ENCODE data around the gene FBXO3. TPM values are rescaled to one million over a fixed set of nuclear protein-coding genes. Genes with fewer than 3 reads are reported as not detected.

The FBXO3 gene
- total RNA-seq, 1 experiment from 2014 or later = 32.9 TPM

- Histone ChIP-seq H2AFZ (no peak overlapping the region), H3K27me3 (ENCODE audit: insufficient read depth, low read depth) (no peaks in the 10 kb centered on the region), H3K9me2 (ENCODE audit: insufficient read depth) (no peaks in the 10 kb centered on the region), H3K4me2 (no peak overlapping the region), H3K4me1 (replicated peaks; ENCODE audit: insufficient read depth) (peaks cover 20% of the 10 kb centered on the region), H3K27ac (no peak overlapping the region), H4K20me1 (ENCODE audit: insufficient read depth) (0 out of 2 replicates have a peak, but pooled peaks cover 11% of the 10 kb centered on the region), H3K4me3 (no peak overlapping the region), H3K9me3 (ENCODE audit: insufficient read depth, low read depth) (no peaks in the 10 kb centered on the region), H3K79me2 (ENCODE audit: low read depth) (peaks cover 28% of the 10 kb centered on the region; the same call in 1 of the 2 replicates), H3K36me3 (ENCODE audit: low read depth) (peaks cover 82% of the 10 kb centered on the region), H3F3A (ENCODE audit: insufficient read depth, low read depth) (peaks cover 44% of the 10 kb centered on the region; the same call in 1 of the 2 replicates)
- no TSS peak for BruUV-seq (replicated peaks)
- ChIA-PET POLR2A (ENCODE audit: unreplicated experiment) (no interaction called here), CTCF (interaction anchor here (1.0 kb wide), 1 partner anchor 29 kb away, joined by 4 read pairs; no protein-coding TSS in a partner anchor)
- DNase-seq = peak in 1 of 2 experiments; percentile 30
- TF ChIP-seq CTCF (conservative IDR thresholded peaks at IDR 0.05) = no peak
- no peak for TF ChIP-seq EZH2 (IDR thresholded peaks at IDR 0.05; ENCODE audit: low read depth)
- intact Hi-C loops (cut with micrococcal nuclease; ENCODE audit: unreplicated experiment) = no loop called here
These were observed 60.4 kb downstream of the FBXO3 start for GRCh38 chr11:33713856-33714398.

GRCh38 chr11:33713151-33713855 is 61.0 kb downstream of the FBXO3 start:
- Histone ChIP-seq H3K27me3 (ENCODE audit: insufficient read depth, low read depth) (no peaks in the 10 kb centered on the region), H3K4me2 (no peak overlapping the region), H3K9me3 (ENCODE audit: insufficient read depth, low read depth) (no peaks in the 10 kb centered on the region), H3K36me3 (ENCODE audit: low read depth) (peaks cover 80% of the 10 kb centered on the region), H3K4me1 (replicated peaks; ENCODE audit: insufficient read depth) (peaks cover 26% of the 10 kb centered on the region), H3K4me3 (no peak overlapping the region), H2AFZ (no peak overlapping the region), H3K9me2 (ENCODE audit: insufficient read depth) (no peaks in the 10 kb centered on the region), H4K20me1 (ENCODE audit: insufficient read depth) (0 out of 2 replicates have a peak, but pooled peaks cover 11% of the 10 kb centered on the region), H3F3A (ENCODE audit: insufficient read depth, low read depth) (peaks cover 44% of the 10 kb centered on the region; the same call in 1 of the 2 replicates), H3K27ac (no peak overlapping the region), H3K79me2 (ENCODE audit: low read depth) (peaks cover 23% of the 10 kb centered on the region; the same call in 1 of the 2 replicates)
- BruUV-seq (replicated peaks) = no TSS peak
- ChIA-PET POLR2A (ENCODE audit: unreplicated experiment) (interaction anchor here (0.7 kb wide), 1 partner anchor 23 kb away, joined by 19 read pairs; the partner anchor contains the start of gene CD59), CTCF (interaction anchor here (1.0 kb wide), 1 partner anchor 29 kb away, joined by 4 read pairs; no protein-coding TSS in a partner anchor)
- no peak for TF ChIP-seq CTCF (conservative IDR thresholded peaks at IDR 0.05)
- TF ChIP-seq EZH2 (IDR thresholded peaks at IDR 0.05; ENCODE audit: low read depth) = no peak
- intact Hi-C loops (cut with micrococcal nuclease; ENCODE audit: unreplicated experiment) = no loop called here
- DNase-seq = peak in 1 of 2 experiments; percentile 34

- Histone ChIP-seq H3K4me1 (replicated peaks; ENCODE audit: insufficient read depth) (peaks cover 34% of the 10 kb centered on the region), H3K27ac (no peak overlapping the region), H3K4me2 (no peak overlapping the region), H4K20me1 (ENCODE audit: insufficient read depth) (0 out of 2 replicates have a peak, but pooled peaks cover 8% of the 10 kb centered on the region), H3K4me3 (no peak overlapping the region), H3K9me3 (ENCODE audit: insufficient read depth, low read depth) (no peaks in the 10 kb centered on the region), H3K27me3 (ENCODE audit: insufficient read depth, low read depth) (no peaks in the 10 kb centered on the region), H3K79me2 (ENCODE audit: low read depth) (peaks cover 20% of the 10 kb centered on the region; the same call in 1 of the 2 replicates), H3K36me3 (ENCODE audit: low read depth) (peaks cover 73% of the 10 kb centered on the region), H3F3A (ENCODE audit: insufficient read depth, low read depth) (peaks cover 44% of the 10 kb centered on the region; the same call in 1 of the 2 replicates), H3K9me2 (ENCODE audit: insufficient read depth) (no peaks in the 10 kb centered on the region), H2AFZ (no peak overlapping the region)
- ChIA-PET CTCF (no interaction called here), POLR2A (ENCODE audit: unreplicated experiment) (no interaction called here)
- TF ChIP-seq CTCF (conservative IDR thresholded peaks at IDR 0.05) (no peak), EZH2 (IDR thresholded peaks at IDR 0.05; ENCODE audit: low read depth) (no peak)
- no peak for DNase-seq
- intact Hi-C loops (cut with micrococcal nuclease; ENCODE audit: unreplicated experiment) = no loop called here
- BruUV-seq (replicated peaks) = no TSS peak
These were observed 61.9 kb downstream of the FBXO3 start for GRCh38 chr11:33712436-33712835.
